GF-D8 (cell line): ENCODE results near the gene RD3L.
"Not testable (repeated sequence)": the region's sequence is repeated elsewhere in the genome, so short reads cannot be mapped to it uniquely, and the experiment has no call there.

ENCODE experiments used
- DNase-seq: peaks from one replicate; lab custom pipeline; 2025; lab: John Stamatoyannopoulos, UW

Gene RD3L

DNA sequence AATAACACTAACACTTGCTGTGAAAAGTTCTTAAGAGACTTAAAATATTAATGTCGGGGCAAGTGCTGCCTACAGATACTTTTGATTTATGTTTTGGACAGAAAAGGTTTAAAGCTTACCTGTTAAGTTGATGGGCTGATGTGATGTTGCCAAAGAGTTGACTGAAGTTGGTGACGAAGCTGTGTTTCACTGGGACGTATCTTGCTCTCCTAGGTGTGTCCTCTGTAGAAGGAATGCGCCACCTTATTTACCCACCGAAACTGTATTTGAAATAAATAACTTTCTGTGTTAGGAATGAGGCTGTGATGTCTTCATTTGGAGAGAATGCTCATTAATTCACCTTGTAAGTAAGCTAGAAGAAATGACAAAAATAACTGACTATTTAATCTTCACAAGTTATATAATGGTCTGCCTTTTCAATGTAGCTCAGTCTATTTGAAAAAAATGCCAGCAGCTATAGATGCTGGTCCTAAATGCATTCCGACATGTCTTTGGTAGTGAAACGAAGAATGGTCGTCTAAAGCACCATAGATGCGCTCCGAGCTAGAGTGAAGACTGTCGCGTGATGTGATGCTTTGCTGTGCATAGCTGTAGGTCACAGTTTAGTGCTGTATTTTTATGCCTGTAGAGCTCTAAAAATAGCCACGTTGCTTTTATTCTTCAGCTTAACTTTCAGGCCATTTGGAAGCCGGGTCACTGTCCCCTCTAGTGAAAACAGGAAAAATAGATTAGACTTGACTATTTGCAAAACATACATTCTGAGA is at the start of gene RD3L:
RD3L (minus strand) TSS at position 557 of the 764 bp plus-strand sequence. CDS start 834 bp downstream, outside the sequence.
- DNase-seq = no peak

DNA sequence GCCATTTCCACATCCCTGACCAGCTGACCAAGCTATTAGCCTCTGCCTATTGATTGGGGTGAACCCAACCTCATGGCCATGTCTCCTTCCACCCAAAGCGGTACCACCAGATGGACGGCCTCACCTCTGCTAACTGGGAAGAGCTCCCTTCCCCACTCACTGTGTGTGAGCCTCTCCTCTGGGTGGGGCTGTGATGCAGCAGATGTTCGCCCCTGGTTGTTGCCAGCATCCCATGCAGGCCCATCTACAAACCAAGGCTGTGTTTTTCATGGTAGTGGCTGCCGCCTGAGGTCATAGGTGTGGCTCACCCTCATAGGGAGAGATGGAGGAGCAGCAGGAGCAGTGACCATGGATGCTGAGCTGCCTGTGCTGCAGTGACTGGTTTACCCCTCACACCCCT is 47.6 kb upstream of the RD3L start:
- no peak for DNase-seq

DNA sequence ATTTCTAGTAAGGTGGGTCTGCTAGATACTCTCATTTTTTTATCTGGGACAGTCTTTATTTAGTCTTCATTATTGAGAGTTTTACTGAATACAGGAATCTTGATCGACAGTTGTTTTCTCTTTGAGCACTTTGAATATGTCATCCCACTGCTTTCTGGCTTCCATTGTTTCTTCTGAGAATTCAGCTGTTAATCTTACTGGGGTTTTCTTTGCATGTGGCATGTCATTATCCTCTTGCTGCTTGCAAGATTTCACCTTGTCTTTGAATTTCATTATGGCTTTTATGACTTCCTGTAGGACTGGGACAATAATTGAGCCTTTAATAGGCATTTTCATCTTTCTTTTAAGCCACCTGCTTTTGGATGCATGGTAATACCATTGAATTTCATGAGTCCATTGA is 46.7 kb upstream of the RD3L start:
- no peak for DNase-seq

DNA sequence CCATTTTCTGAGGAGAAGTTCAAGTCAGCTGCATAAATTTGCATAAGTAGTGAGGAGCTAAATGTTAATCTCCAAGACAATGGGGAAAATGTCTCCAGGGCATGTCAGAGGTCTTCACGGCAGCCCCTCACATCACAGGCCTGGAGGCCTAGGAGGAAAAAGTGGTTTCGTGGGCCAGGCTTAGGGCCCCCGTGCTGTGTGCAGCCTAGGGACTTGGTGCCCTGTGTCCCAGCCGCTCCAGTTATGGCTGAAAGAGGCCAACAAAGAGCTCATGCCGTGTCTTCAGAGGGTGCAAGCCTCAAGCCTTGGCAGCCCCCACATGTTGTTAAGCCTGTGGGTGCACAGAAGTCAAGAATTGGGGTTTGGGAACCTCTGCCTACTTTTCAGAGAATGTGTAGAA is 41.9 kb upstream of the RD3L start:
- DNase-seq = no peak

DNA sequence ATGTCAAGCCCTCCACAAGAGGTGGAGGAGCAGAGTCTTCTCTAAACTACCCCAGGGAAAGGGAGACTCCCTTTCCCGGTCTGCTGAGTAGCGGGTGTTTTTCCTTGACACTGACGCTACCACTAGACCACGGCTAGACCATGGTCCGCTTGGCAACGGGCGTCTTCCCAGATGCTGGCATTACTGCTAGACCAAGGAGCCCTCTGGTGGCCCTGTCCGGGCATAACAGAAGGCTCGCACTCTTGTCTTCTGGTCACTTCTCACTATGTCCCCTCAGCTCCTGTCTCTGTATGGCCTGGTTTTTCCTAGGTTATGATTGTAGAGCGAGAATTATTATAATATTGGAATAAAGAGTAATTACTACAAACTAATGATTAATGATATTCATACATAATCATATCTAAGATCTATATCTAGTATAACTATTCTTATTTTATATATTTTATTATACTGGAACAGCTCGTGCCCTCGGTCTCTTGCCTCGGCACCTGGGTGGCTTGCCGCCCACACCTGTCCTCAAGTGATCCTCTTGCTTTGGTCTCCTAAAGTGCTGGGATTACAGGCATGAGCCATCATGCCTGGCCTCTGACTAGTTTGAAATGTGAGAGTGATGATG is 38.4 kb upstream of the RD3L start:
- DNase-seq = not testable (repeated sequence)

DNA sequence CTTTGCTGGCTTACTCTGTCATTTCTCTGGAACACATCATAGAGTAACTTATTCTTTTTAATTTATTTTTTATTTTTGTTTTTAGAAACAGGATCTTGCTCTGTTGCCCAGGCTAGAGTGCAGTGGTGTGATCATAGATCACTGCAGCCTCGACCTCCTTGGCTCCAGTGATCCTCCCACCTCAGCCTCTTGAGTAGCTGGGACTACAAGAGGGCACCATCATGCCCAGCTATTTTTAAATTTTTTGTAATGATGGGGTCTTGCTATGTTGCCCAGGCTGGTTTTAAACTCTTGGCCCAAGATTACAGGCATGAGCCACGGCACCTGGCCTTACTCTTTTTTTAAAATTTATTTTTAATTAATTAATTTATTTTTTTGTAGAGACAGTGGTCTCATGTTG is 32.2 kb upstream of the RD3L start:
- DNase-seq = no peak

DNA sequence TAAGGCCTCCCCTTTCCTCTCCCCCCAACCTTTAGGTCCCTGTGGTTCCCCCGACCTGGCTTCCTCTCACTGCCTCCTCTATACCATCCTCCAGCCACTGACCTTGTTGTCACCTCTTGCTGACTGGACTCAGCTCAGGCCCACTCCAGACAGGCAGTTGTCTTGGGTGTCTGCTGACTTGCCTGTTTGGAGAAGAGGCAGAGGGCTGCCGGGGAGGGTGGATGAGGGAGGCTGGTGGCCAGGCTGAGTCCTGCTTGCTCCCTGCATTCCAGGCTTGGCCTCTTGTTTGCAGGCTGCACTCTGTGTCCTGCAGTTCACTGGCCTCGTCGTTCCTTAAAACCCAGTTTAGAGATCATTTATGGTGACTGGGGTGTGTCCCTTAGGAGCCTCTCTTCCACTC is 31.0 kb upstream of the RD3L start:
- DNase-seq = no peak

DNA sequence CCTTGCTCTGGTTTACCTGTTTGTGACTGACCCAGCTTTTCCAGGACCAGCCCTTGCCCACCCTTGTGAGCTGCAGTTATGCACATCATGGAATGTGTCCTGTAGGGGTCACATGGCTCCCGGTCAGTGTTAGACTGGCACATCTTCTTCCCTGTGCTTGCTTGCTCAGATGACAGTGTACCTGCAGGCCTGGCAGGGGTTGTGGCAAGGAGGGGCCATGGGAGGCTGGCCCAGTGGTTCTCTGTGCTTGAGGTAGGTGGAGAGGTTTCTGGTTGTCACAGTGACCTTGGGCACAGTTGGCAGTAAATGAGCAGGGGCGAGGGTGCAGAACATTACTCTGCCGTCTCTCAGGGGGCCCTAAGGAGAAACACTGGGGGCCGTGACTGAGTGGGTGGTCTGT is 27.6 kb upstream of the RD3L start:
- no peak for DNase-seq

DNA sequence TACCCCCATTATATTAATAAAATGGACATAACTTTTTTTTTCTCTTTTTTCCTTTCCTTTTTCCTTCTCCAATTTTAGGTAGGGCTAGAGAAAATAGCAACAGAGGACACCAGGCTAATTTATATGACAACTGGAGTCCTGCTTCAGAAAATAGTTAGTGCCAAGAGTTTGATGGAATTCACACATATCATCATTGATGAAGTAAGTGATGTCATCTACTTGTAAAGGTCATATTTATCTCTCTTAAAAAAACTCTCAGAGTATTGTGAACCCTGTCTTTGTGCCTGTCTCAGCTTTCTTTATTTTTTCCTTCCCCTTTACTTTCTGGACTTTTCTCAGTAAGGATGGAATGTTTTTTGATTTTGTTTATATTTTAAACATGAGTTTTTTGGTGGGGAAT is 24.3 kb upstream of the RD3L start:
- DNase-seq = no peak

DNA sequence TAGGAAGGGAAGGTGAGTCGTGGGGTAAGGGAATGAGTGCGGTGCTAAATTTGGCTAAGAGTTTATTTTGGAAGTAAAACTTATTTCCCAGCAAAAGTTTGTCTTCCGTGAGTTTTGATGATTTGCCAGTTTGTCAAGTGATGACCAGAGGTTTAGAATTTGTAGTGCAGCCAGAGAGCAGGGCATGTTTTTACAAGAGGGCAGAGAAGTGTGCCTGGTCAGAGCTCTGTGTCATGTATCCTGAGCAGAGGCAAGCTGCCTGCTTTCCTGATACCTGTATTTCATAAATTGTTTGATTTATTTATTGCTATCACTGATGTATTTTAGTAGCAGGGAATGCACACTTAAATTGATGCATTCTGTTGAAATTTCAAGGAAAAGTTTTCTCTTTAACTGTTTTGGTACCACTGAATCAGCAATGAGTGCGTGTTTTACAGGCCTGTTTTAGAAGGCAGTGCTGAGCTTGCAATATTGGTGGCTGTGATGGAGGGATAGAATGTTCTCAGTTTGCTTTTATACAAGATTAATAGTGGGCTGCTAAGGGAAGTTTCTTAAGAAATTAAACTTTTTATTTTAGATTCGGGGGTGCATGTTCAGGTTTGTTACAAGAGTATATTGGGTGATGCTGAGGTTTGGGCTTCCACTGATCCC is 19.7 kb upstream of the RD3L start:
- no peak for DNase-seq

DNA sequence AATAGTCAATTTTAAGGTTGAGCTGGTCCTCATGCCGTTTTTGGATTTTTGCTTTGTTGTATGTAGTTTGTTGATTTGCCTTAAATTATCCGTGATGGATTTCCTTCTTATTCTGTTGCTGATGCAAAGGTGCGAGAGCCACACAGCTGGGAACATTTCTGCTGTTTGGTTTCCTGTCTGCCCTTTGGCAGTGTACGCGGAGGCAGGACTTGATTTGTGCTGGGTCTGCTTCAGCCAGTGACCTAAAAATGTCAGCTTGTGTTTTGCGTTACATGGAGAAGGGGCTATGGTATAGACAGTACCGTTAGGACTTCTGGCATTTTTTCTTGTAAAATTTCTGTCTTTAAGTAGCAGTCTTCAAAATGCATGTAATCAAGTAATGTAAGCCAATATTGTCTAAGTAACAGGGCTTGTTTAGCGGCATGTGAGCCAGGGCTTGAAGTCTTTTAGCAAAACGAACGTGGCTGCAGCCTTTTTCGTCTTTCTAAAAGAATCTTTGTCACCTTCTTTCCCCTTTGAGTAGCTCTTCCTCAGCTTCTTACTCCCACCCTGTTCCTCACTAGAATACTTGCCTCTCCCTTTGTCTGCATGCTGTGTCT is 18.2 kb upstream of the RD3L start:
- no peak for DNase-seq

DNA sequence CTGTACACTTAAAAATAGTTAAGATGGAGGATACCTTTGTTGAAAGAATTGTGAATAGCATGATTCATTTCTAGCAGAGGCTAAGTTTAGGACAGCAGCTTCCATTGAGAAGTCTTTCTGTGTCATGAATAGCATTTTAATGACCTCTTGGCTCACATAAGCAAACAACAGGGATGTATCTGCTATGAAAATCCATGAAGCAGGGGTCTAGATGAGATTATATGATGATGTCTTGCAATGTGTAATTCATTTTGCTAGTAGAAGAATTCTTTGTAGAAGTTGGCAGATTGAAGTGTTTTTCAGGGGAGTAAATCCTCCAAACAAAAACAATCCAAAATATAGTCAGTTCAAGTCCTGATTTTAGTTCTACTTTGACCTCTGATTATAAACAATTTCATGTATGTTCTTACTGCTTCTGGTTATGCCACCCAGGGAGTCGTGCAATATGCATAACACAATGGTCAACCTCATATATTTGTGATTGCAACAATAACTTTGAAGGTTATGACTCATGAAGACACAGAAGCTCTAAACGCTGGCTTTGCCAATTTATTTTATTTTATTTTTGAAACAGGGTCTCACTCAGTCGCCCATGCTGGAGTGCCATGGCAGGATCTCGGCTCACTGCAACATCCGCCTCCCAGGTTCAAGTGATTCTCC is 6.9 kb upstream of the RD3L start:
- DNase-seq = no peak

DNA sequence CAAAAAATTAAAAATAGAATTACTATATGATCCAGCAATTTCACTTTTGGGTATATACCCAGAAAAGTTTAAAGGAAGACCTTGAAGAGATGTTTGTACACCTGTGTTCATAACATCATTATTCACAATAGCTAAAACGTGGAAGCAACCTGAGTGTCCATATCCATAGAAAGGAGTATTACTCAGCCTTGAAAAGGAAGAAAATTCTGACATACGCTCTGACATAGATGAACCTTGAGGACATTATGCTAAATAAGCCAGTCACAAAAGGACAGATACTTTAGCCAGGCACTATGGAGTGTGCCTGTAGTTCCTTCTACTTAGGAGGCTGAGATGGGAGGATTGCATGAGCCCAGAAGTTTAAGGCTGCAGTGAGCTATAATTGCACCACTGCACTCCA is 6.1 kb upstream of the RD3L start:
- no peak for DNase-seq

DNA sequence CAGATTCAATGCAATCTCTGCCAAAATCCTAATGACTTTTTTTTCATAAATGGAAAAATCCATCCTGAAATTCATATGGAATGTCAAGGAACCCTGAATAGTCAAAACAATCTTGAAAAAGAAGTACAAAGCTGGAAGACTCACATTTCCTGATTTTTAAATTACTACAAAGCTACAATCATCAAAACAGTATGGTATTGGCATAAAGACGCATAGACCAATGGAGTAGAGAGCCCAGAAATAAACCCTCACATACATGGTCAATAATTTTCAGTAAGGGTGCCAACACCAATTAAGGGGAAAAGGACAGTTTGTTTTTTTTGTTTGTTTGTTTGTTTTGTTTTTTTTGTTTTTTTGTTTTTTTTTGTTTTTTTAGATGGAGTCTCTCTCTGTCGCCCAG is 4.6 kb upstream of the RD3L start:
- DNase-seq = no peak

DNA sequence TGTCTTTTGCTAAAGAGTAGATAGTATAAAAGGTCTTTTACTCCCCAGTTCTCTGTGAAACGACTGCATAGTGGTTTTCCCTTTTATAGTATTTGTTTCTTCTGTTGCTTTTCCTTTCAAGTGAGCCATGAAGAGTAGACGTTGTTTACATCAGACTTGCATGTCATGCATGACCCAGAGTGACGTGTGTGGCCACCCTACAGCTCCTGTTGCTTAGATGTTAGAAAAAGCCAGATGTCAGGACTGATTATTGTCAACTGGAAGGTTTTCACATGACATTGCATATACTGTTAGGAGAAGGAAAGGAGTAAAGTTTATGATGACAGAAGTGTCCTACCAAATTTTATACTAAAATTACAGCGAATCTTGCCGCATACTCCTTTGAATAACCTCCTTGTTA is 1.3 kb upstream of the RD3L start:
- DNase-seq = no peak

DNA sequence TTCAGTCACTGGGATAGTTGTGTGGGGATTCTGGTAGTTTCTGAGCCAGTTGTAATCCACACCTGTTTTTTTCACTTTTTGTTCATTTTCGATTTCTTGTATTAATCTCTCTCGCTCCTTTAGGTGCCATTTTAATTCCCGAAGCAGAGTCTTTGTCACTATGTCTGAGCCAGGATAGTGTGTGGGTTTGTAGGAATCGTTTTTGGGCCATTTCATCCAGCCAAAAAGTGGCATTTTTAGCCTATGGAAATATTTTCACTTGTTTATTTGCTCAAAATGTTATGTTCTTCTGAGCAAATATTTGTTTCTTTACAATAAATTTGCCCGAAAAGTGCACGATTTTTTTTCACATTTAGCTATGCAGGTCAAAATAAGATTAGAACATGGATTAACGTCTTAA is 867 bp downstream of the RD3L start:
- no peak for DNase-seq

DNA sequence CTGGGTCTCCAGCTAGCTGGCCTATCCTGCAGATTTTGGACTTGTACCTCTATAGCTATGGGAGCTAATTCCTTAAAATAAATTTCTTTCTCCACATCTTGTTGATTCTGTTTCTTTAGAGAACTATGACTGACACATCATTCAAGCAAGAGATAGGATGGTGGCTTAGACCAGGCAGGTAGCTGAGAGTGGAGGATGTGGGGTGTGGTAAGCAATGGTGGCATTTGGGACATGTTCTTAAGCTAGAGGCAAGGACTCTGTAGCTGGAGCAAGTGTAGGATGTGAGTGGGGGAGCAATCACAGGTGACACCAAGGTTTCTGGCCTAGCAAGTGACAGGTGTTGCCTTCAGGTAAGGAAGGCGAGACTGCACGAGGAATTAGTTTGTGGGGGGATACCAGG is 7.2 kb downstream of the RD3L start:
- DNase-seq = no peak

DNA sequence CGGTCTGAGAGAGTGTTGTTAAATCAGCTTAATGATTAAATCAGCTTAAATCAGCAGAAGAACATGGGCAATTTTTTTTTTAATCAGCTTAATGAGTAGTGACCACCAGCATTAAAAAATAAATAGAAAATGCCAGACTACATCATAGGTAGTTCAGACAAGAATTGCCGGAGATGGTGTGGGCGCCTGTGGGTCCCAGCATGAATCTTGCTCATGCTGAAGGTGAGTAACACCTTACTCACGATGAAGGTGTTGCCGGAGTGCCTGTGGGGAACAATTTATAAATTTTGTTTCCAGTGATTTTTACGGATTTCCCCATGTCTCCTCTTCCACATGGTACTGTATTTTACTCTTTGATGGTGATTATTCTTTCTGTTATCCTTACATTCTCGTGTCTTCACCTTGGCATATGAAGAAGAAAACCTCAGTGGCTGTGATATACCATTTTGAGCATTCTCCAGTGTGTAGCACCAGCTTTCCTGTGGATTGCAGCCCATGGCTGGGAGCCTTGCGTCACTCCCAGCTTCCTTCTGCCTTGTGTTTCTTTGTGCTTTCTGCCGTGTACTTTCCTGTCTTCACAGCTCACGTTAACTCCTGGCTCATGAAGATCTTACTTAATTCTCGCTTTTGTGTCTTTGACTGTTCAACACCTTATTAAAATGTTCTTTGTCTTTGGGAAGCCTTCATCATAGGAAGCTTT is 9.4 kb downstream of the RD3L start:
- DNase-seq = no peak

DNA sequence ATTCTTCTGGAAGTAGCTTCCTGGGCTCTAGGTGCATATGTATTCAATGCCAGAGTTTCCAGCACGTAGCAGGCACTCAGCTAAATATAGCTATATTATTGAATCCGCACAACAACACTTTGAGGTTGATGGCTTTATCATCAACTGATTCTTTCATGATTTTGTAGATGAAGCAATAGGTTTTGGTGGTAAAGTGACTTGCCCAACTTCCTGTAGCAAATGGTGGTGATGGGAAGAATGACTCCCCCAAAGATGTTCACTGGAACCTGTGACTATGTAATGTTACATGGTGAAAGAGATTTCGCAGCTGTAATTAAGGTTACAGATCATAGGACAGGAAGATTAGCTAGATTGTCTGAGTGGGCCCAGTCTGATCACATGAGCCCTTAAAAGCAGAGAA is 10.9 kb downstream of the RD3L start:
- peak; percentile 79 for DNase-seq

DNA sequence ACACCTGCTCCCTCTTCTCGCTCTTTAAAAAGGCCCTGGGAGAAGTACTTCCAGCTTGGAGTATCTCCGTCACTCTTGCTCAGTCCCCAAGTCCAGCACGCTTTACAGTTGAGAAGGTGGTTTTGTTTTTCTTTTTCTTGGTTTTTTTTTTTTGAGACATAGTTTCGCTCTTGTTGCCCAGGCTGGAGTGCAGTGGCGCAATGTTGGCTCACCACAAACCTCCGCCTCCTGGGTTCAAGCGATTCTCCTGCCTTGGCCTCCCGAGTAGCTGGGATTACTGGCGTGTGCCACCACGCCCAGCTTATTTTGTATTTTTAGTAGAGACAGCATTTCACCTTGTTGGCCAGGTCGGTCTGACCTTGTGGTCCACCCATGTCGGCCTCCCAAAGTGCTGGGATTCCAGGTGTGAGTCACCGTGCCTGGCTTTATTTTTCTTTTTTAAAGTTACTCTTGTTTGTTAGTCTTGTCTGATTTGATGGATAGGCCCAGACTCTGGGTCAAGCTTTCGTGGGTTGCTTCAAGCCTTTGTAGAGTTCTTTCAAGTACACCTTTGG is 12.2 kb downstream of the RD3L start:
- no peak for DNase-seq

DNA sequence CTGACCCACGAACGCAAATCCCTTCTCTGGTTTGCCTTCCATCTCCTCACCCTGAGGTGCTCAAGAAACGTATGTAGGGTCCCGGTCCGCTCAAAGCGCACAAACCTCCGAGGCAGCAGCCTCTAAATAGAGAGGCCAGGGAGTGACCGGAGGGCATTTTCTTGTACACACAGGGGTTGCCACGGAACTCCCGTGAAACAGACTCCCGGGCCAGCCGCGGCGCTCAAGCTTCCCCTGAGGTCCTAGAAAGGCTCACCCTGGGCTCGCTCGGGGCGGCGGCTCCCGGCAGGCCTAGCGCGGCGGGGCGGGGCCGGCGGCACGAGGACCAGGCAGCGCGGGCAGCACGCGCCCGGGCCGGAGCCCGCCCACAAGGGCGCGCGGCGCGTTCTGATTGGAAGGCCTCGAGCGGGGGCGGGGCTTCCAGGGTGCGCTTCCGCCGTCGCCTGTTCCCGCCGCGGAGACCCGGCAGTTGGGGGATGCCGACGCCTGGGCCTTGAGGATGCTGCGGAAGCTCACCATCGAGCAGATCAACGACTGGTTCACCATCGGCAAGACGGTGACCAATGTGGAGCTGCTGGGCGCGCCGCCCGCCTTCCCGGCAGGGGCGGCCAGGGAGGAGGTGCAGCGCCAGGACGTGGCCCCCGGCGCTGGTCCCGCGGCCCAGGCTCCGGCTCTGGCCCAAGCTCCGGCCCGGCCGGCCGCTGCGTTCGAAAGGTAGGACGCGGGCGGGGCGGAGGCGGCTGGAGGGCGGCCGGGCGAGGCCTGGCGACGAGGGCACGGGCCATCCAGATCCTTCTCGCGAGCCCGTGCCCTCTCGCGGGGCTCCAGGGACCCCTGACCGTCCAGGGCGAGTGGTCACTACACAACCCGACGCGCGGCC is 14.1 kb downstream of the RD3L start, which contains the start of gene TDRD9:
TDRD9 (plus strand) TSS at position 446 of the 880 bp plus-strand sequence; CDS start at position 500, 54 bp downstream.
- DNase-seq = no peak
